ENCODE results near the gene SHANK1.
A peak's percentile ranks its signal among the peaks of the same experiment; 100 is the strongest.

The SHANK1 gene

GRCh38 chr19:50724522-50725217, 5.1 kb upstream of the SHANK1 start:
- H3K4me1 ChIP-seq (ENCODE audit: insufficient read depth, low read length): peaks cover 21% of the 10 kb centered on the region
- peaks cover 21% of the 10 kb centered on the region for H3K27me3 ChIP-seq (ENCODE audit: insufficient read depth, low read length)
- H3K36me3 ChIP-seq (ENCODE audit: insufficient read depth, low read length): no peaks in the 10 kb centered on the region
- peak overlapping the region; percentile 84 for H2AFZ ChIP-seq (ENCODE audit: low read depth, low read length)
- peak overlapping the region; percentile 77 for H3K4me3 ChIP-seq (ENCODE audit: low read length)
- no peaks in the 10 kb centered on the region for H3K9me3 ChIP-seq (ENCODE audit: low read length)

- Histone ChIP-seq H3K36me3 (ENCODE audit: insufficient read depth, low read length) (no peaks in the 10 kb centered on the region), H3K4me3 (ENCODE audit: low read length) (peak overlapping the region; percentile 64), H3K27me3 (ENCODE audit: insufficient read depth, low read length) (peaks cover 21% of the 10 kb centered on the region), H3K9me3 (ENCODE audit: low read length) (no peaks in the 10 kb centered on the region), H3K4me1 (ENCODE audit: insufficient read depth, low read length) (peaks cover 21% of the 10 kb centered on the region), H2AFZ (ENCODE audit: low read depth, low read length) (peak overlapping the region; percentile 77)
Measured at GRCh38 chr19:50723735-50724521, 4.3 kb upstream of the SHANK1 start.

GRCh38 chr19:50723069-50723468, 3.5 kb upstream of the SHANK1 start, which contains the start of gene CLEC11A:
Gene CLEC11A (plus strand): TSS chr19:50723364. CDS start chr19:50723526, 162 bp downstream.
- no peaks in the 10 kb centered on the region for H3K36me3 ChIP-seq (ENCODE audit: insufficient read depth, low read length)
- peak within 1 kb of the TSS; percentile 77 for H2AFZ ChIP-seq (ENCODE audit: low read depth, low read length)
- peak within 1 kb of the TSS; percentile 64 for H3K4me3 ChIP-seq (ENCODE audit: low read length)
- H3K27me3 ChIP-seq (ENCODE audit: insufficient read depth, low read length): peaks cover 21% of the 10 kb centered on the region
- no peaks in the 10 kb centered on the region for H3K9me3 ChIP-seq (ENCODE audit: low read length)
- H3K4me1 ChIP-seq (ENCODE audit: insufficient read depth, low read length): peaks cover 21% of the 10 kb centered on the region

- no peak overlapping the region for H3K4me3 ChIP-seq (ENCODE audit: low read length)
- no peaks in the 10 kb centered on the region for H3K9me3 ChIP-seq (ENCODE audit: low read length)
- peaks cover 24% of the 10 kb centered on the region for H3K4me1 ChIP-seq (ENCODE audit: insufficient read depth, low read length)
- no peak overlapping the region for H2AFZ ChIP-seq (ENCODE audit: low read depth, low read length)
- H3K27me3 ChIP-seq (ENCODE audit: insufficient read depth, low read length): peaks cover 21% of the 10 kb centered on the region
- no peaks in the 10 kb centered on the region for H3K36me3 ChIP-seq (ENCODE audit: insufficient read depth, low read length)
Measured at GRCh38 chr19:50722201-50723013, 2.8 kb upstream of the SHANK1 start.

GRCh38 chr19:50721441-50722137, 2.0 kb upstream of the SHANK1 start:
- Histone ChIP-seq H3K9me3 (ENCODE audit: low read length) (no peaks in the 10 kb centered on the region), H3K27me3 (ENCODE audit: insufficient read depth, low read length) (peaks cover 21% of the 10 kb centered on the region), H2AFZ (ENCODE audit: low read depth, low read length) (no peak overlapping the region), H3K4me3 (ENCODE audit: low read length) (no peak overlapping the region), H3K36me3 (ENCODE audit: insufficient read depth, low read length) (no peaks in the 10 kb centered on the region), H3K4me1 (ENCODE audit: insufficient read depth, low read length) (peaks cover 26% of the 10 kb centered on the region)

GRCh38 chr19:50720921-50721381, 1.3 kb upstream of the SHANK1 start:
- Histone ChIP-seq H2AFZ (ENCODE audit: low read depth, low read length) (no peak overlapping the region), H3K9me3 (ENCODE audit: low read length) (no peaks in the 10 kb centered on the region), H3K27me3 (ENCODE audit: insufficient read depth, low read length) (peaks cover 21% of the 10 kb centered on the region), H3K36me3 (ENCODE audit: insufficient read depth, low read length) (no peaks in the 10 kb centered on the region), H3K4me3 (ENCODE audit: low read length) (no peak overlapping the region), H3K4me1 (ENCODE audit: insufficient read depth, low read length) (peaks cover 24% of the 10 kb centered on the region)

- no peak overlapping the region for H2AFZ ChIP-seq (ENCODE audit: low read depth, low read length)
- H3K36me3 ChIP-seq (ENCODE audit: insufficient read depth, low read length): no peaks in the 10 kb centered on the region
- no peaks in the 10 kb centered on the region for H3K9me3 ChIP-seq (ENCODE audit: low read length)
- H3K27me3 ChIP-seq (ENCODE audit: insufficient read depth, low read length): peaks cover 21% of the 10 kb centered on the region
- peaks cover 18% of the 10 kb centered on the region for H3K4me1 ChIP-seq (ENCODE audit: insufficient read depth, low read length)
- H3K4me3 ChIP-seq (ENCODE audit: low read length): no peak overlapping the region
Measured at GRCh38 chr19:50720181-50720920, 749 bp upstream of the SHANK1 start.

GRCh38 chr19:50719119-50719435, 525 bp downstream of the SHANK1 start:
- peak overlapping the region; percentile 47 for H3K4me3 ChIP-seq (ENCODE audit: low read length)
- H3K9me3 ChIP-seq (ENCODE audit: low read length): no peaks in the 10 kb centered on the region
- H3K36me3 ChIP-seq (ENCODE audit: insufficient read depth, low read length): no peaks in the 10 kb centered on the region
- H3K4me1 ChIP-seq (ENCODE audit: insufficient read depth, low read length): peaks cover 15% of the 10 kb centered on the region
- no peak overlapping the region for H2AFZ ChIP-seq (ENCODE audit: low read depth, low read length)
- peaks cover 21% of the 10 kb centered on the region for H3K27me3 ChIP-seq (ENCODE audit: insufficient read depth, low read length)

- peaks cover 19% of the 10 kb centered on the region for H3K27me3 ChIP-seq (ENCODE audit: insufficient read depth, low read length)
- no peak overlapping the region for H2AFZ ChIP-seq (ENCODE audit: low read depth, low read length)
- H3K4me1 ChIP-seq (ENCODE audit: insufficient read depth, low read length): peaks cover 13% of the 10 kb centered on the region
- H3K36me3 ChIP-seq (ENCODE audit: insufficient read depth, low read length): no peaks in the 10 kb centered on the region
- H3K9me3 ChIP-seq (ENCODE audit: low read length): no peaks in the 10 kb centered on the region
- peak overlapping the region; percentile 47 for H3K4me3 ChIP-seq (ENCODE audit: low read length)
Measured at GRCh38 chr19:50718255-50719118, 1.1 kb downstream of the SHANK1 start.

- Histone ChIP-seq H3K4me1 (ENCODE audit: insufficient read depth, low read length) (peaks cover 9% of the 10 kb centered on the region), H3K4me3 (ENCODE audit: low read length) (peak overlapping the region; percentile 47)
Measured at GRCh38 chr19:50717891-50718254, 1.7 kb downstream of the SHANK1 start.

GRCh38 chr19:50717026-50717723, 2.4 kb downstream of the SHANK1 start:
- no peaks in the 10 kb centered on the region for H3K9me3 ChIP-seq (ENCODE audit: low read length)
- H3K4me1 ChIP-seq (ENCODE audit: insufficient read depth, low read length): peaks cover 9% of the 10 kb centered on the region
- H3K36me3 ChIP-seq (ENCODE audit: insufficient read depth, low read length): no peaks in the 10 kb centered on the region
- H2AFZ ChIP-seq (ENCODE audit: low read depth, low read length): no peak overlapping the region
- no peak overlapping the region for H3K4me3 ChIP-seq (ENCODE audit: low read length)
- peaks cover 6% of the 10 kb centered on the region for H3K27me3 ChIP-seq (ENCODE audit: insufficient read depth, low read length)

More at GRCh38 chr19:50717891-50718254, 1.7 kb downstream of the SHANK1 start:
- peaks cover 13% of the 10 kb centered on the region for H3K27me3 ChIP-seq (ENCODE audit: insufficient read depth, low read length)
- H2AFZ ChIP-seq (ENCODE audit: low read depth, low read length): no peak overlapping the region
- no peaks in the 10 kb centered on the region for H3K9me3 ChIP-seq (ENCODE audit: low read length)
- H3K36me3 ChIP-seq (ENCODE audit: insufficient read depth, low read length): no peaks in the 10 kb centered on the region
